Muscle of leg (tissue), 11 donors: Measurements from ENCODE around the gene NPIPA5. TPM values are rescaled to one million over a fixed set of nuclear protein-coding genes. Genes with fewer than 3 reads are reported as not detected.
"Not testable (repeated sequence)": the region's sequence is repeated elsewhere in the genome, so short reads cannot be mapped to it uniquely, and the experiment has no call there.

Experiments
- DNase-seq: peaks from one replicate; pipeline ENCODE4 v3.0.0; 2013
- H3K27ac ChIP-seq: one replicate; pipeline ENCODE4 v1.5.1; 2013; ENCODE audit warnings: mild to moderate bottlenecking, low read length, control low read depth
- H3K27me3 ChIP-seq: one replicate; pipeline ENCODE4 v1.6.1; 2013; ENCODE audit warnings: low read length; ENCODE audit not compliant: control insufficient read depth, insufficient read depth
- H3K36me3 ChIP-seq: one replicate; pipeline ENCODE4 v1.6.1; 2013; ENCODE audit warnings: low read length; ENCODE audit not compliant: control insufficient read depth, insufficient read depth
- H3K4me1 ChIP-seq: one replicate; pipeline ENCODE4 v1.6.1; 2013; ENCODE audit warnings: low read length; ENCODE audit not compliant: control insufficient read depth, insufficient read depth
- H3K4me3 ChIP-seq: one replicate; pipeline ENCODE4 v1.5.1; 2013; ENCODE audit warnings: low read length, control low read depth
- H3K9me3 ChIP-seq: replicated peaks from 2 replicates; pipeline ENCODE4 v1.6.1; 2013; ENCODE audit warnings: low read depth, low read length; ENCODE audit not compliant: control insufficient read depth
- WGBS: methylation state at CpG from one replicate; pipeline ENCODE4 v1.1.5; 2013; ENCODE audit warnings: missing lambda C conversion rate; ENCODE audit not compliant: insufficient coverage; 5-methylcytosine and 5-hydroxymethylcytosine counted together
- polyA plus RNA-seq, 8 donors: library from polyadenylated mRNA; unstranded; fragments of 120-200 nt; gene quantifications; one replicate each; pipeline versions ENCODE4 v1.2.1 to v1.2.3, GENCODE V29; 2013; ENCODE audit warnings: inconsistent platforms in 1 of 8, low replicate concordance in 1 of 8; ENCODE audit not compliant: insufficient read length in 8 of 8, insufficient read depth in 1 of 8
- total RNA-seq: library from RNA; stranded (reverse); fragments of 120-200 nt; gene quantifications from one replicate; pipeline ENCODE4 v1.2.4, GENCODE V29; 2013

NPIPA5 gene
- total and polyA plus RNA-seq, 9 donors: 0.86 to 27.6 (median 12.4) TPM

DNA sequence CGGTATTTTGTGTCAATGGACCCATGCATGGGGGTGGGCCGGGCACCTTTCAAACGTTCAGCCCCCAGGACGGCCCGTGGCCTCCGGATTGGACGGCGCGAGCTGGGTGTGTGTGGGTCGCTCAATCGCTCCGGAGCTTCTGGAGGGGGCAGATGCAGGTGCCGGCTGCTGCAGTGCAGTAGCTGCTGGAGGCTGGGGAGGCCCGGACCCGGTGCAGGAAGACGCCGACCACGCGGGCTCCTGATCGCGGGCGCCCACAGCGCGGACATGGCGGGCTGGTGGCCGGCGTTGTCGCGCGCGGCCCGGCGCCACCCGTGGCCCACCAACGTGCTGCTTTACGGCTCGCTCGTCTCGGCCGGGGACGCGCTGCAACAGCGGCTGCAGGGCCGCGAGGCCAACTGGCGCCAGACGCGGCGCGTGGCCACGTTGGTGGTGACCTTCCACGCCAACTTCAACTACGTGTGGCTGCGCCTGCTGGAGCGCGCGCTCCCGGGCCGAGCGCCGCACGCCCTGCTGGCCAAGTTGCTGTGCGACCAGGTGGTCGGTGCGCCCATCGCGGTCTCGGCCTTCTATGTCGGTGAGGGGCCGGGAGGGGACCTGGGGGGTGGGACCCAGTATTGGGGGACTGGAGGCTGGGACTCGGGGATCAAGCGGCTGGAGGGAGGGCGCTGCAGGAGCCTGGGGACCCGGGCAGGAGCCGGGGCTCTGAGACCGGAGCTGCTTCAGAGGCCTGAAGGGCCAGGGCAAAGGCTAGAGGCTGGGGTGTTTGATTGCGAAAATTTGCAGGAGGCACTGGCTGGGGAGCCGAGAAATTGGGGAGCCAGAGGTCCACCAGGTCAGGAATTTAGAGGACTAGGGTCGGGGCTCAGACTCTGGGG lies 17.8 kb upstream of the NPIPA5 start, which contains the start of gene MPV17L:
TSS of gene MPV17L (plus strand) at position 124 of the 878 bp plus-strand sequence. CDS start at position 268, 144 bp downstream.
- 2% methylated on average over 72 of the region's 79 CpGs for WGBS
- not testable (repeated sequence) for H3K27ac ChIP-seq
- DNase-seq: peak; percentile 51

DNA sequence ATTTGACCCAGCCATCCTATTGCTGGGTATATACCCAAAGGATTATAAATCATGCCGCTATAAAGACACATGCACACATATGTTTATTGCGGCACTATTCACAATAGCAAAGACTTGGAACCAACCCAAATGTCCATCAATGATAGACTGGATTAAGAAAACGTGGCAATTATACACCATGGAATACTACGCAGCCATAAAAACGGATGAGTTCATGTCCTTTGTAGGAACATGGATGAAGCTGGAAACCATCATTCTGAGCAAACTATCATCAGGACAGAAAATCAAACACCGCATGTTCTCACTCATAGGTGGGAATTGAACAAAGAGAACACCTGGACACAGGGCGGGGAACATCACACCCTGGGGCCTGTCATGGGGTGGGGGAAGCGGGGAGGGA lies 14.9 kb upstream of the NPIPA5 start:
- not testable (repeated sequence) for H3K36me3 ChIP-seq, H3K27me3 ChIP-seq, DNase-seq, H3K9me3 ChIP-seq, H3K27ac ChIP-seq, H3K4me1 ChIP-seq, H3K4me3 ChIP-seq
- no CpG with 5 or more reads among the region's 8 CpGs for WGBS

More for the DNA sequence above, 17.8 kb upstream of the NPIPA5 start, which contains the start of gene MPV17L:
- H3K4me3 ChIP-seq: peak within 1 kb of the TSS; percentile 41
- H3K9me3 ChIP-seq, H3K4me1 ChIP-seq, H3K27me3 ChIP-seq, H3K36me3 ChIP-seq: not testable (repeated sequence)

DNA sequence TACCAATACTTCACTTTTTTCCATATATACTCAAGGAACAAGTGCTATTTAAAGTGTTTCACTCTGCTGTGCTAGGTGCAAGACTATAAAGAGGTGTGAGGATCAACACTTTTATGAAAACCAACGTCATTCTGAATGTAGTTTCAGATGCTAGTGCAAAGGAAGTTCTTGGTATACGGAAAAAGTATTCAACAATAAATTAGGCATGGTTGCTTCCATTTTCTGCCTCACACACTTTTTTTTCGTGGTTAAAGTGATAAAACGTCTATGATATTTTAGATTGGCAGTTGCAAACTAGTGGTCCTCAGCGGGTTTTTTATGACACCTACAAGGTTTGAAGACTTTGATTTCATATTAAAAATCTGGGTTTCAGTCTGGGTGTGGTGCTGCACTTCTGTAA lies 11.8 kb upstream of the NPIPA5 start:
- not testable (repeated sequence) for H3K27ac ChIP-seq, H3K36me3 ChIP-seq, H3K27me3 ChIP-seq, H3K9me3 ChIP-seq, H3K4me3 ChIP-seq, H3K4me1 ChIP-seq, DNase-seq
- no CpG with 5 or more reads among the region's 5 CpGs for WGBS

DNA sequence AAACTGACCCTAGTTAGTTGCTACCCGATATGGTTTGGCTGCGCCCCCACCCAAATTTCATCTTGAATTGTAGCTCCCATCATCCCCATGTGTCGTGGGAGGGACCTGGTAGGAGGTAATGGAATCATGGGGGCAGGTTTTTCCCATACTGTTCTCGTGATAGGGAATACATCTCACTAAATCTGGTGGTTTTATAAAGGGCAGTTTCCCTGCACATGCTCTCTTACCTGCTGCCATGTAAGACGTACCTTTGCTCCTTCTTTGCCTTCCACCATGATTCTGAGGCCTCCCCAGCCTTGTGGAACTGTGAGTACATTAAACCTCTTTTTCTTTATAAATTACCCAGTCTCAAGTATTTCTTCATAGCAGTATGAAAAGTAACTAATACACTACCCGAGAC lies 10.0 kb upstream of the NPIPA5 start:
- DNase-seq, H3K4me1 ChIP-seq, H3K27me3 ChIP-seq, H3K4me3 ChIP-seq, H3K36me3 ChIP-seq, H3K27ac ChIP-seq, H3K9me3 ChIP-seq: not testable (repeated sequence)
- no CpG with 5 or more reads among the region's 6 CpGs for WGBS

DNA sequence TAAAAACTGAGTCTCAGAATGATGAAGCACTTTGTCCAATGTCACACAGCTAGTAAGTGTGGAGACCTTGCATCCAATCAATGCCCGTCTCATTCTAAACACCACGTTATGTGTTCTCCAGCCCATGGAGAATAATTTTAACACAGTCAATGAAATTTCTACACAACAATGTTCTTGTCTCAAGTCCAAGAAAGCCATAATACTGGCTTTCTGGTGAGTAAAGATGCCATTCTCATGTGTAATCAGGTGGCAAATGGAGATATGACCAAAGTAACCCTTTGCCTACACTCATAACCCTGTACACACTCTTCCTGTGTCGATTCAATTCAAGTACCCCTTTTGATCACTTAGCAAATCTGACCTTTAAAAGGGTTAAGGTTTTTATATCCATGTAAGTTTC lies 4.7 kb upstream of the NPIPA5 start:
- no CpG with 5 or more reads among the region's 3 CpGs for WGBS
- H3K9me3 ChIP-seq, H3K36me3 ChIP-seq, H3K27me3 ChIP-seq, H3K27ac ChIP-seq, DNase-seq, H3K4me3 ChIP-seq, H3K4me1 ChIP-seq: not testable (repeated sequence)

DNA sequence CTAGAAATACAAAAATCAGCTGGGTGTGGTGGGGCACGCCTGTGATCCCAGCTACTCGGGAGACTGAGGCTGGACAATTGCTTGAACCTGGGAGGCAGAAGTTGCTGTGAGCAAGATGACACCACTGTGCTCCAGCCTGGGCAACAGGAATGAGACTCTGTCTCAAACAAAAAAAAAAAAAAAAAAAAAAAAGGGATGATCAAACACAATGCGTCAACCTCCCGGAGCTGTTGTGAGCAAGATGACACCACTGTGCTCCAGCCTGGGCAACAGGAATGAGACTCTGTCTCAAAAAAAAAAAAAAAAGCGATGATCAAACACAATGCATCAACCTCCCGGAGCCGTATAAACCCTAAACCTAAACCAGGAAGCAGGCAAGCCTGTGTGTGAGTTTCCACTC lies 20.6 kb downstream of the NPIPA5 start:
- not testable (repeated sequence) for H3K36me3 ChIP-seq, H3K27ac ChIP-seq, DNase-seq, H3K9me3 ChIP-seq, H3K4me3 ChIP-seq, H3K4me1 ChIP-seq, H3K27me3 ChIP-seq
- WGBS: no CpG with 5 or more reads among the region's 7 CpGs

DNA sequence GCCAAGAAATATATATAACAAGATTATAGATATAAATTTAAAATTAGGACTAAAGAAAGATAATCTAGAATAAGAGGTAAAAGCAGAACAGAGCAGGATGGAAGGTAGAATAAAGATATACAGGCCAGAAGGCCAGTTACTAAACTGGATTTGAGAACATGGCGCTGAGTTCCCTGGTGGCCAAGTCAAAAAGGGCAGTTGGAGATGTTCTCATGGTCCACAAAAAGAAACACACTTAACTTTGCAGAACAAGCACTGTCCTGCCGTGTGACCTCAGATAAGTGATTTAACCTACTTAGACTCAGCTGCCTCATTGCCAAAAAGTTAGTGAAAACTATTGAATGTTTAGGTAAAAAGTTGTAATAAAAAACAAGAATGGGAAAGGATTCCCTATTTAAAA lies 23.2 kb downstream of the NPIPA5 start:
- not testable (repeated sequence) for H3K27ac ChIP-seq, DNase-seq, H3K9me3 ChIP-seq, H3K4me1 ChIP-seq, H3K4me3 ChIP-seq, H3K36me3 ChIP-seq, H3K27me3 ChIP-seq
- WGBS: no CpG with 5 or more reads among the region's 2 CpGs

DNA sequence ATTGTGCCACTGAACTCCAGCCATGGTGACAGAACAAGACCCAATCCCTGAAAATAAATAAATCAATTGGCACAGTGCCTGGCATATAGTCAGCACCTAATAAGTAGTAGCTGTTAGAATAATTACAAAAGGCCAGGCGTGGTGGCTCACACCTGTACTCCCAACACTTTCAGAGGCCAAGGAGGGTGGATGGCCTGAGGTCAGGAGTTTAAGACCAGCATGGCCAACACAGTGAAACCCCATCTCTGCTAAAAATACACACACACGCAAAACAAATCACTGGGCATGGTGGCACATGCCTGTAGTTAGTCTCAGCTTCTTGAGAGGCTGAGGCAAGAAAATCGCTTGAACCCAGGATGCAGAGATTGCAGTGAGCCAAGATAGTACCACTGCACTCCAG lies 25.2 kb downstream of the NPIPA5 start:
- H3K27ac ChIP-seq, H3K36me3 ChIP-seq, H3K4me1 ChIP-seq, H3K27me3 ChIP-seq, H3K4me3 ChIP-seq, DNase-seq, H3K9me3 ChIP-seq: not testable (repeated sequence)
- WGBS: no CpG with 5 or more reads among the region's 3 CpGs

DNA sequence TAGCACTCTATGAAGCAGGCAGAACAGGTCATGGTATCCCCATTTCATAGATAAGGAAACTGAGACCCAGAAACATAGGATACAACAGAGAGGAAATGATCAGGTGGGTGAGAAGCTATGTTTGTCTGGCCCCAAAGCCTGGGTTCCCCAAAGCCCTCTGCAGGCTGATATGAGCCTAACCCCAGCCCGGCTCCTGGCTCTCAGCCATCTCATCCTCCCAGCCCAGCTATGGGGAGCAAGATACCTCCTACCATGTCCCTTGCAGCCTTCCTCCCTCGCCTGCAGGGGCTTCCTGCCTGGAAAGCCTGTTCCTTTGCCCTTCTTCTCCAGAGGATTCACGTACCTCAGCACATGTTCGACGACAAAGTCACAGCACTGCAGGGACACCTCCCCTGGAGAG lies 26.3 kb downstream of the NPIPA5 start:
- not testable (repeated sequence) for DNase-seq, H3K4me1 ChIP-seq, H3K4me3 ChIP-seq, H3K36me3 ChIP-seq, H3K9me3 ChIP-seq, H3K27ac ChIP-seq, H3K27me3 ChIP-seq
- WGBS: no CpG with 5 or more reads among the region's 5 CpGs

DNA sequence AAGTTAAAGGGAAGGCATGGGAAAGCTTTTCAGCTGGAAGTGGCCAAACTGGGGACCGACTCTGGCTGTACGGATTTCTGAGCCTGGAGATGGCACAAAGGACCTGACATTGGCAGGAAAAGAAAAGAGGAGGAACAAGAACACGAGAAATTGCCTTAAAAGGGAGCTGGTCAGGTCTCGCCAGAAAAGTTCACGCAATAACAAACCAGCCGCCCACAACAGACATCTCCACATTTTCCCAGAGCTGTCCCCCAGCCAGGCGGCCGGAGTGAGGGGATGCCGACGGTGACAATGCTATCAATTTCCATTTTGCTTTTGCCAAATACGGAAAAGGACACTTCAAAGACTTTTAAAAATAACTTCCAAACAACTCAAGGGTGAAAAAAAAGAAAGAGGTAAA lies 26.8 kb downstream of the NPIPA5 start:
- not testable (repeated sequence) for DNase-seq, H3K4me1 ChIP-seq

DNA sequence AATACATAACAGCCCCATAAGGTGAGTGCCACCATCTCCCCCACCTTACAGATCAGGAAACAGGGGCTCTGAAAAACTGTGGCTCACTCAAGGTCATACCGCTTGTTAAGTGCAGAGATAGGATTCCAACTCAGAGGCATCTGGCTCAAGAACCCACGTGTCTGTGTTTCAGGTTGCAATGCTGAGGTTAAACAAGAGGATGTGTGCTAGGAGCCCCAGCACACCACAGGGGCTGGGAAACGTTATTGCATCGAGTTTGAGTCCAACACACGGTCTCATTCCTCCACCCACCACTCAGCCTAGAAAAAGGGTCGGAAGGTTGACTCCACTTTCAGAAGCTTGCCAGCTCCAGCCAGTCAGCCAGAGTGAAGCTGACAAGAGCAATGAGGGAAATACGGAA lies 29.4 kb downstream of the NPIPA5 start:
- WGBS: no CpG with 5 or more reads among the region's 7 CpGs
- not testable (repeated sequence) for H3K9me3 ChIP-seq

More for the DNA sequence above, 26.8 kb downstream of the NPIPA5 start:
- WGBS: no CpG with 5 or more reads among the region's 11 CpGs
- not testable (repeated sequence) for H3K36me3 ChIP-seq, H3K27ac ChIP-seq, H3K9me3 ChIP-seq, H3K4me3 ChIP-seq, H3K27me3 ChIP-seq

More for the DNA sequence above, 29.4 kb downstream of the NPIPA5 start:
- H3K4me1 ChIP-seq, H3K4me3 ChIP-seq, H3K27me3 ChIP-seq, H3K27ac ChIP-seq, DNase-seq, H3K36me3 ChIP-seq: not testable (repeated sequence)
